Prostate gland (tissue), 2 donors: ENCODE results near the gene SPINK2.

Experiments
- POLR2A ChIP-seq: fragments of 450-650 bp; IDR thresholded peaks from one replicate; pipeline ENCODE4 v1.6.1; 2016; ENCODE audit warnings: antibody characterized with exemption, mild to moderate bottlenecking
- POLR2AphosphoS5 ChIP-seq: sonication (generic); formaldehyde crosslinking; IDR thresholded peaks from one replicate; pipeline ENCODE4 v1.6.1; 2017; ENCODE audit warnings: antibody characterized with exemption
- TF ChIP-seq, protein P1 (sequence below), 4 experiments: fragments of 200-600 bp in 2 of 4; fragments of 450-650 bp in 2 of 4; sonication (generic) in 2 of 4; IDR thresholded peaks; 1 replicate in 3 of 4; 2 replicates in 1 of 4; pipeline ENCODE4 v1.5.1; 2016 to 2019; ENCODE audit warnings: antibody characterized with exemption in 4 of 4, mild to moderate bottlenecking in 2 of 4, moderate library complexity in 2 of 4

- TF ChIP-seq, protein P1, sequence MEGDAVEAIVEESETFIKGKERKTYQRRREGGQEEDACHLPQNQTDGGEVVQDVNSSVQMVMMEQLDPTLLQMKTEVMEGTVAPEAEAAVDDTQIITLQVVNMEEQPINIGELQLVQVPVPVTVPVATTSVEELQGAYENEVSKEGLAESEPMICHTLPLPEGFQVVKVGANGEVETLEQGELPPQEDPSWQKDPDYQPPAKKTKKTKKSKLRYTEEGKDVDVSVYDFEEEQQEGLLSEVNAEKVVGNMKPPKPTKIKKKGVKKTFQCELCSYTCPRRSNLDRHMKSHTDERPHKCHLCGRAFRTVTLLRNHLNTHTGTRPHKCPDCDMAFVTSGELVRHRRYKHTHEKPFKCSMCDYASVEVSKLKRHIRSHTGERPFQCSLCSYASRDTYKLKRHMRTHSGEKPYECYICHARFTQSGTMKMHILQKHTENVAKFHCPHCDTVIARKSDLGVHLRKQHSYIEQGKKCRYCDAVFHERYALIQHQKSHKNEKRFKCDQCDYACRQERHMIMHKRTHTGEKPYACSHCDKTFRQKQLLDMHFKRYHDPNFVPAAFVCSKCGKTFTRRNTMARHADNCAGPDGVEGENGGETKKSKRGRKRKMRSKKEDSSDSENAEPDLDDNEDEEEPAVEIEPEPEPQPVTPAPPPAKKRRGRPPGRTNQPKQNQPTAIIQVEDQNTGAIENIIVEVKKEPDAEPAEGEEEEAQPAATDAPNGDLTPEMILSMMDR (IDR thresholded peaks at IDR 0.05) = no peak
- TF ChIP-seq POLR2A (no peak), POLR2AphosphoS5 (no peak)
Observed at GRCh38 chr4:56857601-56858309, 36.3 kb upstream of the SPINK2 start.
